LHCN-M2 (cell line): ENCODE measurements around the gene EDDM3A. TPM values are rescaled to one million over a fixed set of nuclear protein-coding genes. Genes with fewer than 3 reads are reported as not detected.
"Not testable (repeated sequence)": the region's sequence is repeated elsewhere in the genome, so short reads cannot be mapped to it uniquely, and the experiment has no call there.

Experiments
- DNase-seq: peaks from one replicate; pipeline ENCODE4 v3.0.0-alpha.2; 2012; ENCODE audit warnings: low read depth
- total RNA-seq: library from RNA; depleted of rRNA; stranded (reverse); fragments of >200 nt; gene quantifications from 2 replicates; pipeline ENCODE4 v1.2.3, GENCODE V29; 2014

Gene EDDM3A
- total RNA-seq, 1 experiment from 2014 or later, result not detected

DNA sequence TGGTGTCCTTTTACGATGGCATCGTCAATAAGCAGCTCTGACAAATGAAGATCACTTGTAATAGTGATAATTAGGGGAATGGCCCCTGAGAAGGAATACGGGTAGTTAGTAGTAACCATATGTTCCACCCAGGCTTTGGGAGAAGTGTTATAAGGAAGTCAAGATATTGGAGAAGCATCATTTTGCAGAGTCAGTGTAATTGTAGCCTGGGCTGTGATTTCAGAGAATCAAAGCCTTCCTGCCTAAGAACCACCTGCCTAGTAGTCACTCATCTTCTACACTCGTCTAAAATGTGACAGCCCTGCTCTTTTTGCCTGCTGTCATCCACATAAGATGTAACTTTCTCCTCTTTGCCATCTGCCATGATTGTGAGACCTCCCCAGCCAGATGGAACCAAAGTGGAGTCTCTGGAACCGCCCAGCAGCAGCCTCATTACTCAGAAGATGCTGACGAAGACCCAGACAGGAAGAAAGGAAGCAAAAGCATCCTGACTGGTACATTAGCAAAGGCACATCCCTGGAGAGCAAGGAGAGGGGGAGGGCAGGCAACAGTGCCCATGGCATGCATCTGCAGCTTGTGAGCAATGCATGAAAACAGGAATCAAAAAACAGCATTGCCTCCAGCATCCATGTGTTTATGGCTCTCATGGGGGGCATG, 12.6 kb upstream of the EDDM3A start:
- no peak for DNase-seq

DNA sequence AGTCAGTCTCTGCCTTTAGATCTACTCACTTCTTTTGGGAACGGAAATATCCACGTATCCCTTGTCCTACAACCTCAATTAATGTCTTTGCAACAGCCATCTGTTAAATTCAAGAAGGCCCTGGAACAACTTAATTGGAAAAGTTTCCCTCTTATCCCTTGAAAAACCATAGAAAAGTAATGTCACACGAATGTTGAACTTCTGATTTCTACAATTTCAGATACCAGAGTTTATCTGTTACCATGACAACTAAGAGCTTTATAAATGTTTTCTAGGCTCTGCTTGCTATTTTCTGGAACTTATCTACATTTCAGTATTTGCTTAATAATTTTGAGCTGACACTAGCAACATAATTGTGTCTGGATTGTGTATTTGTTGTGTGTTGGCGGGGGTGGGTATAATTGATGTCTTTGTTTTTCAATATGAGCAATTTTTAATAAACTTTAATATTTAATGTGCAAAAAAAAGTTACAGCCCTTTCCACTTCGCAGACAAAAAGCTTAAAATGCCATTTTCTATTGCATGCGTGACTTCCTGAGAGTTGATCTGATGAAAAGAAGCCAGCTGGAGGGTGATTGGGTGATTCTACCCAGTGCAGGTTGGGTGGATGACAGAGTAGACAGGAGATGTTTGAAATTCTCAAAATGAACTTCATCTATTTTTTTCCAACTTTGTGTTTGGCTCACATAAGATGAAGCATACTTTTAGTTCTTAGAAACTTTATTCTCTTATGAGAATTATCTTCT, 11.8 kb upstream of the EDDM3A start:
- no peak for DNase-seq

DNA sequence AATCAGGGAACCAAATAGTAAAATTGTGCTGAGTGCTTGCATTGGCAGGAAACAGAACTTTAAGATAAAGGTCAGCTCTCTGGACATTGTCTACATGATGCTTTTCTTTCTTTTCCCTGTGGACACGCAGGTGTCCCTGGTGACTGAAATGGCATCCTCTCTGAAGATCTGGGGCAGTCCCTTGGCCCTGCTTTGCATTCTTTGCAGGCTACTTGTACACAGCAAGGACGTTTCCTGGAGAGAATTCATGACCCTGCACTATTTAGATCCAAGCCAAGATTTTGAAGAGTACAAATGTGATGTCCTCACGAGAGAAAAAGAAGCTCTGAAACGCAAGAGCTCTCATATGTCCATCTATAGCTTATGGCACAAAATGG, 11.3 kb upstream of the EDDM3A start:
- DNase-seq, result no peak

DNA sequence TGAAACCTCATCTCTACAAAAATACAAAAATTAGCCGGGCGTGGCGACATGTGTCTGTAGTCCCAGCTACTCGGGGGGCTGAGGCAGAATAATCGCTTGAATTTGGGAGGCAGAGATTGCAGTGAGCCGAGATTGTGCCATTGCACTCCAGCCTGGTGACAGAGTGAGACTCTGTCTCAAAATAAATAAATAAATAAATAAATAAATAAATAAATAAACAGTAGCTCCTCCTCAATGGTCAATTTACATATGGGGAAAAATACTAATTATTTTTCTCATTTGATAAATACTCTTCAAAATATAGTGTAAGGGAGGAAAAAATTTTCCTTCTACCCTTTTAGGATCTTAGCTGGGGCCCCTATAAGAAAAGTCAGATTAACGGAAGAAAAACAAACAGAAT, 7.4 kb upstream of the EDDM3A start:
- DNase-seq, result not testable (repeated sequence)

DNA sequence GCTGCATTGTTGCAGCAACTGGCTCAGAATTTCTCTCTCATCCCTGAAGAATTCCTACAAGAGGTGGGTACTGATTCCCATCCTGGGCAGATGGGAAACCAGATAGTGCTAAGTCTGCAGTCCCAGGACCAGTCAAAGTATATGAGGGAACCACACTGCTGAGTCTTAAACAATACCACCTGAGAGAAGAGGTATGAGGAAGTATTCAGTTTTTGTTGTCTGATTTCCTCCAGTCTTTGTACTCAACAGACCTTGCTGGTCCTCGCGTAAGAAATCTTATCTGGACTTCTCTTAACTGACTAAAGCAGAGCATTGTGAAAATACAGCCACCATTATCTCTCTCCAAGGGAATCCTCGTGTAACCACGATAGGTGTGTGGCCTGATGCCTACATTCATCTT, 3.6 kb upstream of the EDDM3A start:
- no peak for DNase-seq

DNA sequence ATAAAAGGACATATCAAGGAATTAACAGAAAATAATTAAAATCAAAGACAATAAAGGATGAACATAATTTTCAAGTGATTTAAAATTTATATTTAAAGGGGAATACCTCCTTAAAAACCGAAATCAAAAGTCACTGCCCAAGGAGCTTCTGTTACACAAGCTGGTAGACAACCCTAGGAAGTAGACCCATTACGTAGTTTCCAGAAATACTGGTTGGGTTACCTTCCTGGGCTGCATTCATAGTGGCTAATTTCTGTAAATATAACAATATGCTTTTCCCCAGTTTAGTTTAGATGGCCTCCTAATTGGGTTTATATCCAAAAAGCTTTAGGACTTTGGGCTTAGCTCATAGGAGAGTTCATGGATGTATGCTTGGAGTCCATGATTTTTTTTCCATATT, 2.1 kb upstream of the EDDM3A start:
- no peak for DNase-seq

DNA sequence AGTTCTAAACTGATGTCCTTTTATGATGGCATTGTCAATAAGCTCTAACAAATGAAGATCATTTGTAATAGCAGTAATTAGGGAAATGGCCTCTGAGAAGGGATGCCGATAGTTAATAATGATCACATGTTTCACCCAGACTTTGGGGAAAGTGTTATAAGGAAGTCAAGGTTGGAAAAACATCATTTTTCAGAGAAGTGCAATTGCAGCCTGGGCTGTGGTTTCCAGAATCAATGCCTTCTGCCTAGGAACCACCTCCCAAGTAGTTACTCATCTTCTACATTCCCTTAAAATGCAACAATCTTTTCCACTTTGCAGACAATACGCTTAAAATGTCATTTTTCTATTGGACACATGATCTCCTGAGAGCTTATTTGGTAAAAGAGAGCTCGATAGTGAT, 879 bp downstream of the EDDM3A start:
- DNase-seq, result no peak

DNA sequence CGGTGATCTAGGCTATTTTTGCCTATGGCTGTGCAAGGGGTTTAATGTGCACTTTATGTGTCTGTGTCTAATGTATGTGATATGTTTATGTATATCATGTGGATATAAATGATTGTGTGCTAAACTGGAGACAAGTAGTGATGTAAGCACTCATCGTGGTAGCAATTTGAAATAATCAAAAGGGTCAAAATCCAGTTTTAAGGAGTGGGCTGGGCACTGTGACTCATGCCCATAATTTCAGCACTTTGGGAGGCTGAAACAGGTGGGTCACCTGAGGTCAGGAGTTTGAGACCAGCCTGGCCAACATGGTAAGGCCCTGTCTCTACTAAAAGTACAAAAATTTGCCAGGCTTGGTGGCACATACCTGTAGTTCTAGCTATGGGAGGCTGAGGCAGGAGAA, 2.8 kb downstream of the EDDM3A start:
- DNase-seq, result no peak

DNA sequence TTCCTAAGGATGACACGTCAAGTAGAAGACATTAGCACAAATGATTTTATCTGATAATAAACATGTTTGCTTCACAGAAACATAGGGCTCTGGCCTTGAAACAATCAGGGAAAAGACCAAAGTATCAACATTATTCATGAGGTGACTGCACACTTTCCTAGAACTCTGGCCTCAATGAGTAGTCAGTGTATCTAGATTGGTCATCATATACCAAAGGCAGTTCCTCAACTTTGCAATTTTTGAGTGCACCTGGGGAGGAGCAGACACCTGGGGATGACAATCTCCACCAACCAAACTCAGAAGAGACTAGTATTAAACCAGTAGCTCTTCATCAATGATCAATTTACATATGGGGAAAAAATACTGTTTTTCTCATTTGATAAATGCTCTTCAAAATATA, 4.5 kb downstream of the EDDM3A start:
- DNase-seq, result no peak

DNA sequence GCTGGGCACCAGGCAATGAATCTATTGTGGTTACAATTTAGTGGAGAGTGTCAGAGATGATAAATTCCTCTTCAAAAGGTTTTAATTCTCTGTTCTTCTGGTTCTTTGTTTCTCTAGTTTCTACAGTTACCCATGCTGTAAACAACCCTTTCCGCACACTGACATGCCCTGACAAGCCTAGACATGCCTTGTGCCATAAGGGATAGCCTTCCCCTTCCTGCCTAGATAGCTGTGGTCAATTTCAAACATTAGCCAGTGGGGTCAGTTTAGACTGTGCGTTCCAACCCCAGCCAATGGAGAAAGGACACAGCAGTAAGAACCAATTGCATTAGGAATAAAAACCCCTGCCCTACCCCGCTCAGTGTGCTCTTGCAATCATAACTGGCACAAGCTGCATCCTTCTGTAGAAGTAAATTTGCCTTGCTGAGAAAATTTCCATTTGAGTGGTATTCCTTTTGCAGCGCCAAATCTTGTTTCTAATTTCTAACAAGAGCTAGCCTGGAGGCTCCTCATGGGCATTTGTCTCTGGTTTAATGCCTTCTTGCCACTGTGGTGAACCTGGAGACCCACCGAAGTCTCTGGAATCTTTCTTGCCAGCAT, 6.4 kb downstream of the EDDM3A start:
- DNase-seq, result peak; percentile 9

DNA sequence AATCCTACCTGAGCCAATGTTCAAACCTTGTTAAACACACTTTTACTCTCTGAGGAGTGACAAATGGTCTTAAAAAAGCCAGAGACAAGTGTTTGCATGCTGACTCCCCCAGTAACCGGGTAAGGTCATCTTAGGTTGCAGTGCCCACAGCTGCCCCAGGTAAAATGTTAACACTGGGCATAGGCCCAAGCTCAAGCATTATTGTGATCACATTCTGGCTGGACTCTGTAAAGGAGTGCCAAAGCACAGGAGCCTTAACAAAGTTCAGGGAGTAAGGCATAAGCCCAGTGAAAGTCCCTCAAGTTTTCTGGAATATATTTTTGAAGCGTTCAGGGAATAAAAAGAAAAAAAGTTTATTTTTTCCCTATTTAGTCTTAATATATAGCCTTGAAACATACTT, 8.6 kb downstream of the EDDM3A start:
- no peak for DNase-seq

DNA sequence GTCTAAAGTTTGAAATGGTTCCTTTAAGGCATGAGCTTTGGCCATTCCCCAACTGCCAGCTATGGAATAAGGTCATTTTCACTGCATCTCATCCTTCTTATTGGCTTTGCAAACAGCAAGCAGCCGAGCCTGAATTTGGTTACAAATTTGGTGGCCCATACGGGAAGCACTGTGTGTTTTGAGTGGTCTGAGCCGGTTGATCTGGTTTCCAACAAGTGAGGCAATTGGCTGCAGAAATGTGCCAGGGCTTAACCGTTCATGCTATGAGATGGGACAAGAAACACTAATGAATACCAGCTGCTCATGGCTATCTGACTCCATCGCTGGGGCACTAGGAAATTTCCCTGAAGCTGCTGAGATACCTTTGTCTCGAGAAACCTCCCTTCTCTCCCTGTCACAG, 9.3 kb downstream of the EDDM3A start:
- no peak for DNase-seq

DNA sequence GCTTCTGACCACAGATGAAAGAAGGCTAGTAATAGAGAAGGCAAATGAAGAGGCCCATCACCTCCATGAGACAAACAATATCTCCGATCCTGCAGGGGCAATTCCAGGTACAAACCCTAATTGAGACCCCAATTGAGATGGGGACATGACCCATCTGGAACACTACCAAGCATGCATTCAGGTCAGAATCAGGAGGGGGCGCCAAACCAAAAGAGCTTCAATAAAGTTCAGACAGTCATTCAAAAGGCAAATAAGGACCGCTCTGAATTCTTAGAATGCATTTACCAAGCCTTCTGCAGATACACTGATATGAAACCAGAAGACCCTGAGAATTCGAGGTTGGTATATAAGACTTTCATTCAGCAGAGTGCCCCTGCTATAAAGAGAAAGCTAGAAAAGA, 12.3 kb downstream of the EDDM3A start:
- DNase-seq, result no peak

DNA sequence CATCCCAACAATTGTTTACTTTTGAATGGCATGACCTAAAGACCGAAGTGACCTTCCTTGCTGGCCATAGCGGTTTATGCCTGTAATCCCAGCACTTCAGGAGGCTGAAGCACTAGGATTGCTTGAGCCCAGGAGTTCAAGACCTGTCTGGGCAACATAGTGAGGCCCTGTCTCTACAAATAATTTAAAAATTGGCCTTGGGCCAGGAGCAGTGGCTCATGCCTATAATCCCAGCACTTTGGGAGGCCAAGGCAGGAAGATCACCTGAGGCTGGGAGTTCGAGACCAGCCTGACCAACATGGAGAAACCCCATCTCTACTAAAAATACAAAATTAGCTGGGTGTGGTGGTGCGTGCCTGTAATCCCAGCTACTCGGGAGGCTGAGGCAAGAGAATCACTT, 13.8 kb downstream of the EDDM3A start:
- DNase-seq, result not testable (repeated sequence)

DNA sequence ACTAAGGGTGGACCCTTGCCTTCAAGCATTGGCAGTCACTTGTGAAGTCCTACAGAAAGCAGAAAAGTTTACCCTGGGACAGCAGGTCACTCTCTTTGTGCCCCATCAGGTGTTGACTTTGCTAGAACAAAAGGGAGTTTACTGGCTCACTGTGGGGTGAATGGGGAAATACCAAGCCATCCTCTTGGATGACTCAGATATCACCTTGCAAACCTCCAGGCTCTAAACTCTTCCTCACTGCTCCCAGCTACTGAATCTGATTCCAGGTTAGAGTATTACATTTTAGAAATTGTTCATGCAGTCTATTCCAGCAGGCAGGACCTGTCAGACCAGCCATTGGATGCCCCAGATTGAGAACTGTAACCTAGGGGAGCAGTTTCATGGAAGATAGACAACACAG, 15.3 kb downstream of the EDDM3A start:
- DNase-seq, result no peak

DNA sequence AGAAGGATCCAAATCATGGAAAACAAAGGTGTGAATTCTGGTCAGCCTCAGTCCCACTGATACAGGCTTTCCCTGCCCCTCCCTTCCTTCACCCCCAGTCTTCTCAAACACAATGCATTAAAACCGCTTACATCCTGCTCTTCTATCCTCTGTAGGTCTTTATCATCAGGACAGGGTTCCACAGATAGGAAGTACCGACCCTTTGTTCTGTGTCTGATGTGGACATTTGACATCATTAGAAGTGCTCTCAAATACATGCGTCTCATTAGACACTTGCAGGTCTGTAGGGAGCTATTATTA, 22.9 kb downstream of the EDDM3A start:
- no peak for DNase-seq

DNA sequence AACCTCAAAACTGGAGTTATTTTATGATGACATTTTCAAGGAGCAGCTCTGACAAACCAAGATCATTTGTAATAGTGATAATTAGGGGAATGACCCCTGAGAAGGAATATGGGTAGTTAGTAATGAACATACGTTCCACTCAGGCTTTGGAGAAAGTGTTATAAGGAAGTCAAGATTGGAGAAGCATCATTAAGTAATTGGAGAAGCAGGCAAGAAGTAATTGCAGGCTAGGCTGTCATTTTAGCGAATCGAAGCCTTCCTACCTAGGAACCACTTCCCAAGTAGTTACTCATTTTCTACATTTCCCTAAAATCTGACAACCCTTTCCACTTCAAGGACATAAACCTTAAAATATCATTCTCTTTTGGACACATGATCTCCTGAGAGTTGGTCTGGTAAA, 23.7 kb downstream of the EDDM3A start:
- no peak for DNase-seq

DNA sequence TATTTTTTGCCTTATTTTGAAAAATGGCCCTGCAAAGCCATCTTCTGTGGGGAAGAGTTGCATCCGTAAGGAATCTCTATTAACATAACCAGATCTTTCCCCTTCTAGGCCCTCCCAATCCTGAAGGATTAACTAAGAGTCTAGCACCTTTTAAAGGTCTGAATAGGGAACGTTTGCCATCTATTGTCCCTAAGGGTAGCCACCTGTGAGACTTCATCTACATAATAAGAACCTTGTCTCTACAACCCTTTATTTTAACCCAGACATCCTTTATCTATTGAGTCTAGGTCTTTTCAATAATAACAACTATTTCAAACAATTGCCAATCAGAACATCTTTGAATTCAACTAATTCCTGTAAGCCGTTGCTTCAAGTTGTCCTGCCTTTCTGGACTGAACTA, 27.0 kb downstream of the EDDM3A start:
- DNase-seq, result no peak

DNA sequence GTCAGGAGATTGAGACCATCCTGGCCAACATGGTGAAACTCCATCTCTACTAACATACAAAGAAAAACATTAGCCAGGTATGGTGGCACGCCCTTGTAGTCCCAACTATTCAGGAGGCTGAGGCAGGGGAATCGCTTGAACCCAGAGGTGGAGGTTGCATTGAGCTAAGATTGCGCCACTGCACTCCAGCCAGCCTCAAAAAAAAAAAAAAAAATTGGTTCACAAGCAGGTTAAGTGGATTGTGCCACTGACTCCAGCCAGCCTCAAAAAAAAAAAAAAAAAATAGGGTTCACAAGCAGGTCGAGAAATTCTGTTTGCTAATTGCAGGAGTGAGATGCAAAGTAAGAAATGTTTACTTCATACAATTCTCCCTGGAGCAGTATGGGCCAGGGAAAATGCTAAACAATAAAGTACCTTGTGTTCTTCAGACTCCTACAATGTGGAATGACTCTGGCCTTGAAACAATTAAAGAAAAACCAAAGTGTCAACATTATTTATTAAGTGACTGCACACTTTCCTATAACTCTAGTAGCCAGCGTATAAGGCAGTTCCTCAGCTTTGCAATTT, 28.7 kb downstream of the EDDM3A start:
- DNase-seq, result no peak

DNA sequence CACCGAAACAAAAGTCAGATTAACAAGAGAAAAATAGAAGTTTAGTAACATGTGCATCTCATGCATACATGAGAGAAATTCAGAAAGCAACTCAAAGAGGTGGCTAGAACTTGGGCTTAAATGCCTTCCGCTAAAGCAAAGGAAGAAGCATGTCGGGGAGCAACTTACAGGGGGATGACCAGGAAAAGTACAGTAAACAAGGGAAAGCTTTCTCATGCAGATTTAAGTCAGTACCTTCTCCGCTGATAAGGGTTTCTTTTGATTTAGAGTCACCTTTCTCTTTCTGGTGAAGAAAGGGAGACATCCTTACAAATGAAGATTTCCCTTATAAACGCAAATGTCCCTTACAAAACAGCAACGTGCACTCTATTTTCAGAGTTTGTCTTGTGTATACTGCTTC, 29.4 kb downstream of the EDDM3A start:
- no peak for DNase-seq

DNA sequence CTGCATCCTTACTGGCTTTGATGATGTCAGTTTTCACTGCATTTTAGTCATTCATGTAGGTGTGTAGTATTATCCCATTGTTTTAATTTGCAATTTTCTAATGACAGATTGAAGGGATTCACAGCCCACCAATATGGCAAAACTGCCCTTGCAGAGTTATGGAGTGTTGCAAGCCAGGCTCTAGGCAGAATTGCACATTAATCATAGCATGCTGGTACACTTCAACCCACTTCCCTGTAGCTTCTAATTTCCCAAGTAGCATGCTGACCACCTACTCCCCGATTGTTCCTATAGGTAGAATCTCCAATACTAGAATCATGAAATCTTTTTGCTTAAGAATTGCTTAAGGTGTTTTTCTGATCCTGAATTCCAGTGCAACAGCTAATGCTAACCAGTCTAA, 30.2 kb downstream of the EDDM3A start:
- DNase-seq, result no peak

DNA sequence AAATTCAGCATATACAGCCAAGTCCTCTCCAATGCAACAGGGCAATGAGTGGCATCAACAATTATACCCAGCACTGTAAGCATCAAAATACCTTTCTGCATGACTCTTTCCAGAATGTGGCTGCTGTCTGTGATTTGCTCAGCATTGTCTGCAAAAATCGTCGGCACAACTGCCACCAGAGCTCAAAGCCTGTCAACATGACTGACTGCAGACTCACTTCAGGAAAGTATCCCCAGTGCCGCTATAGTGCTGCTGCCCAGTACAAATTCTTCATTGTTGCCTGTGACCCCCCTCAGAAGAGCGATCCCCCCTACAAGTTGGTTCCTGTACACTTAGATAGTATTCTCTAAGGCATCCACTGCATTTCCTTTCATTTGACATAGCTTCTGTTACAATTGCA, 36.1 kb downstream of the EDDM3A start:
- peak; percentile 1 for DNase-seq

DNA sequence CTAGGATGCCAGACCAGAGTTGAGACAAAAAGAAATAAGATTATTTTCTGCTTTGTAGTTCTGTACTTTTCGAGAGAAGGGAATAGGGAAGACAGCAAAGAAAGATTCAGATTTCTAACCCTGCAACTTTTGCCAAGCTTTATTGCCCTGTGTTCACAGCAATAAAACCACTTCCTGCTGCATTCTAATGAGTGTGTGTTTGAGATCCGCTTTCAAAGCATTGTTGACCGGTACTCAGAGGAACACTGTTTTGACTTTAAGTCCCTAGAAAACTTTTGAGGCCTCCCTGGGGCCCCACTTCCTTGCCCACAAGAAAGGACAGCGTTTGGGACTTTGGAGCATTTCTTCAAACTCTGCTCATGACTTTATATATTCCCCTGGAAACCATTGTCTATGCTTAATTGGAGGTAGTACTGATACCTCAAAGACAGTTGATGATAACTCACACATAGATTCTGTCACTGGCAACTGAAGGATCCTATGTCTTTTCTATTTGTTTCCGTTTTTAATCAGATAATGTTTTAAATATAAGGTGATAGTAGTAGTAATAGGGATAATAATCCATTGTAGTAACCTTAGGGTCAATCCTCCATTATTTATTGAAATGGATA, 36.7 kb downstream of the EDDM3A start:
- no peak for DNase-seq
